HUES64 (cell line): Measurements from ENCODE around the gene IKZF3.

Source experiments
- H3K27ac ChIP-seq: 2 replicates; pipeline ENCODE4 v1.7.0; 2013; ENCODE audit warnings: low read depth, low read length, inconsistent platforms
- H3K27me3 ChIP-seq: 2 replicates; pipeline ENCODE4 v1.6.1; 2013; ENCODE audit warnings: mild to moderate bottlenecking, low read length; ENCODE audit not compliant: insufficient read depth
- H3K36me3 ChIP-seq: 2 replicates; pipeline ENCODE4 v1.6.1; 2013; ENCODE audit warnings: mild to moderate bottlenecking, low read length; ENCODE audit not compliant: insufficient read depth
- H3K4me1 ChIP-seq: 2 replicates; pipeline ENCODE4 v1.6.1; 2013; ENCODE audit warnings: mild to moderate bottlenecking, low read length, moderate library complexity; ENCODE audit not compliant: insufficient read depth
- H3K4me3 ChIP-seq: 2 replicates; pipeline ENCODE4 v1.5.1; 2013; ENCODE audit warnings: mild to moderate bottlenecking, low read length, moderate library complexity
- H3K9ac ChIP-seq: 2 replicates; pipeline ENCODE4 v1.6.1; 2013; ENCODE audit warnings: mild to moderate bottlenecking, low read depth, low read length
- H3K9me3 ChIP-seq: 2 replicates; pipeline ENCODE4 v1.6.1; 2013; ENCODE audit warnings: low read depth, low read length; ENCODE audit not compliant: insufficient read depth
- WGBS: fragments of 150-250, 120-280 bp; methylation state at CpG from one replicate; pipeline ENCODE4 v1.1.7; 2013; ENCODE audit warnings: missing lambda C conversion rate; 5-methylcytosine and 5-hydroxymethylcytosine counted together

The IKZF3 gene

DNA sequence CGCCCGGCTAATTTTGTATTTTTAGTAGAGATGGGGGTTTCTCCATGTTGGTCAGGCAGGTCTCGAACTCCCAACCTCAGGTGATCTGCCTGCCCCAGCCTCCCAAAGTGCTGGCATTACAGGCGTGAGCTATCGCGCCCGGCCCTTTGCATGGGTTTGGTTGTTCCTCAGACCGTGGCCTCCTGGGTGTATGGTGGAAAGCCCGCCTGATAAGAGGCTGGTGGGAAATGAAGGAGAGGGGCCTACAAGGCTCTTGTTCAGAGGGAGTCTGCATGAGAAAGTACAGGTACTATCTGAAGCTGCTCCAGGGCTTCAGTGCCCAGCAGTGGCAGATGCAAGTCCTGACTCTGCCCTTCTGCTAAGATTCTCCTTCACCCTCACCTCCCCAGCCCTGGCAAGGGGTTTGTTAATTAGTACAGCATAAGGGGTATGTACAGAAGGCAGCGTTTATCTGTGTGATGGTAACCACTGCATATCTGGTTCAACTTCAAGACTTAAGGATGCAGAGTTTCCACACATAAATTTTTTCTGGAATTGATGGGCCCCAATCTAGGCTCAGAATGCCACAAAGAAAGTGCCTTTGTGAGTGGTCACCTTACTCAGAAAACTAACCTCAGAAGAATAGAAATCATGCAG is 102.1 kb downstream of the IKZF3 start:
- Histone ChIP-seq H3K36me3 (no peaks in the 10 kb centered on the region), H3K27me3 (peaks cover 10% of the 10 kb centered on the region), H3K27ac (no peak overlapping the region), H3K4me3 (no peak overlapping the region), H3K9me3 (no peaks in the 10 kb centered on the region), H3K9ac (no peak overlapping the region), H3K4me1 (no peaks in the 10 kb centered on the region)
- 97% methylated on average over 10 of the region's 10 CpGs for WGBS

DNA sequence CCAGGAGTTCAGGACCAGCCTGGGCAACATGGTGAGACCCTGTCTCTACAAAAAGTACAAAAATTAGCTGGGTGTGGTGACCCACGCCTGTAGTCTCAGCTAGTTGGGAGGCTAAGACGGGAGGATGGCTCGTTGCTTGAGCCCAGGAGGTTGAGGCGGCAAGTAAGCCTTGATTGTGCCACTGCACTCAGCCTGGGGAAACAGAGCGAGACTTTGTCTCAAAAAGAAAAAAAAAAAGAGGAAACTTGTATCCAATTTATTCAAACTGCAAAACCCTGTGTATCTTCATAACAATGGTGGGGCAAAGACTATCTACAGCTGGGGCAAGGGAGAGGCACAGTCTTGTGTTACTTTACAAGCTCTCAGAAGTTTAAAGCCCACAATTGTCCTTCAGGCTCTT is 104.9 kb downstream of the IKZF3 start:
- H3K9me3 ChIP-seq: no peaks in the 10 kb centered on the region
- H3K4me3 ChIP-seq: no peak overlapping the region
- peaks cover 19% of the 10 kb centered on the region for H3K27me3 ChIP-seq
- no peak overlapping the region for H3K9ac ChIP-seq
- no peaks in the 10 kb centered on the region for H3K36me3 ChIP-seq
- peaks cover 6% of the 10 kb centered on the region; the same call in 1 of the 2 replicates for H3K4me1 ChIP-seq
- H3K27ac ChIP-seq: no peak overlapping the region
- 97% methylated on average over 5 of the region's 5 CpGs for WGBS

DNA sequence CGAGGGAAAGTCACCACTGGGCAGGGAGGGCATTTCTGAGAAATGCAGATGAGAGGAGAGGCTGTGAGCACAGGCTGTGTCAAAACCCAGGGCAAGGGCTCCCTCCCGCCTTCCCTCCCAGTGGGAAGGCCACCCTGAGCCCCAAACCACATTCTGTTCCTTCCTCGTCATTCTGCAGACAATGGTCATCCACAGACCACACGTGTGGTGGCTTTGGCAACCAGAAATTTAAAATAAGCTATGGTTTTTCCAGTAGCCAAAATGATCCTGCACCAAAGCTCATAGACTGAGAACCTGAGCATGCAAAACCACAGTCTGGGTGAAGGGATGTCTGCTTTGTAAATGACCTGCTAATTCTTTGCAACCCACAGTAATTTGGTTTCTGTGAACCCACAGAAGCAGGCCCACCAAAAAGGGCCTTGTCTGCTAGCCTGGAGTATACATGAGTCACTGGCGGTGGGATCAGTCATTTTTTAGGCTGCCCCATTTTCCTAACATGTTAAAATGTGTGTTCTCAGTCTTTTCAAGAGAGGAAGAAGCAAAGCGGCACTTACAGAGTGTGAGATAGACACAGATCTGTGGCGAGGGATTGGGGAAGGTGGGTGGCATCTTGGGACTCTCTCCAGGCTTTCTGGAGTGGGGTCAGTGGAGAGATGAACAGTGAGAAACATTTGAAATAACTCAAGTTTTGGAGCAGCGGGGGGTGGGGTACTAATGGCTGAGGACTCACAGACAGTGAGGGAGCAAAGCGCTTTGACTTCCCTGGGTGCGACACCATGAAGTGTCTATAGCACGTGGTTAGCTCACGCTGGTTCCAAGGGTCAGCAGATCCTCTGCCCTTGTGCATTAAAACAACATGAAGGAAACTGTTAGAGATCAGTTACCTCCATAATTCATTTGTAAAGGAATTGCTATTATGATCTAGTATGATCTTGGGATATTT is 105.9 kb downstream of the IKZF3 start:
- Histone ChIP-seq H3K9ac (no peak overlapping the region), H3K36me3 (no peaks in the 10 kb centered on the region), H3K27ac (no peak overlapping the region), H3K4me1 (peaks cover 6% of the 10 kb centered on the region; the same call in 1 of the 2 replicates), H3K9me3 (no peaks in the 10 kb centered on the region), H3K4me3 (no peak overlapping the region), H3K27me3 (peaks cover 23% of the 10 kb centered on the region)
- 84% methylated on average over 12 of the region's 12 CpGs for WGBS

DNA sequence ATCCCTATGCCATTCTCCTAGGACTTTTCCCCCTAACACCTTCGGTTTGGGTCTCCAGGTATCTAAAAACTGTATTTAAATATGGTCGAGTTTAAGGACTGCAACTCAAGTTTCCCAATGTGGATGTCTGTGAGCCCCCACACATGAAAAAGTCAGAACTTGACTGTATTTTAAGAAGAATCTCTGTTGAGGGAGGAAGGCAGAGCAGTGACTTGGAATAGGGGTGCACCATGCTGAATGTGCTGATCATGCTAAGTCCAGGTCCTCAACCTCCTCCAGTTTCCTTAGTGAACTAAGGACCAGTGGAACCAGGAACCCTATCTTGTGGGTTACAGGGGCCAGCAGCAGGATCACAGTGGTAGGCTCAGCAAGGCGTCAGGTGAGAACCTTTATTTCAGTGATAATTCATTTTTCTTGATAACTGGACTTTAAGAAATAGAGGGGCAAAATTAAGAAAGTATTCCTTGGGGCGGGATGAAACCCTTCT is 106.9 kb downstream of the IKZF3 start:
- Histone ChIP-seq H3K4me3 (no peak overlapping the region), H3K27me3 (peaks cover 26% of the 10 kb centered on the region), H3K9ac (no peak overlapping the region), H3K4me1 (peaks cover 6% of the 10 kb centered on the region), H3K27ac (no peak overlapping the region), H3K36me3 (no peaks in the 10 kb centered on the region), H3K9me3 (no peaks in the 10 kb centered on the region)
- 91% methylated on average over 4 of the region's 4 CpGs for WGBS

DNA sequence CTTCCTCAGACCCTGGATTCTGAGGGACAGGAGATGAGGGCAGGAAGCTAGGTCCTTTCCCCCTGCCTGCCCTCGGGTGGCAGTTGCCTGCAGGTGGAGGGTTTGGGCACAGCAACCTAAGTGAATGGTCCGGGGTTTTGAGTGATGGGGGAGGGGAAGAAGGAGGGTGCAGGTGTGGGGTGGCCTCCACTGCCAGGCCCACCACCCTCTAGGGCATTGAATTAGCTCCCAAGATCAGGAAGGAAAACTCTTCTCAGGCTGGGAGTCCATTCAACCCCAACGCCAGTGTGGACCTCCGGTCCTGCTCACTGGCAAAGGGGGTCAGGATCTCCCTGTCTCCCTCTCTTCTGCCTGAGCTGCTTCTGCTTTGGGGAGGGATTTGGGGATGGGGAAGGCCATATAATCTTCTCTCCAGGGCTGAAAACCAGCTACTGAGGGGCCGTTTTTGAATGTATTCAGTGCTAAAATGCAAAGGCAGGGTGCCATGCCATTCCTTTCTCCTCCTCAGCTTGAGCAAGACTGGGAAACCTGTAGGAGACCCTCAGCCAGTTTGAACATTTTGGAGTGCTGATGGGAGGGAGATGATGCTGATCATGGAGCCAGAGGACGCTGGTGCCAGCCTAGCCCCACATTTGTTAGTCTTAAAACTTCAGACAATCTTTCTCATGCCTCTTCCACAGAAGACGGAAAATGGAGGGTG is 107.6 kb downstream of the IKZF3 start:
- peaks cover 6% of the 10 kb centered on the region for H3K4me1 ChIP-seq
- H3K27ac ChIP-seq: no peak overlapping the region
- WGBS: 67% methylated on average over 6 of the region's 7 CpGs
- H3K9ac ChIP-seq: no peak overlapping the region
- H3K27me3 ChIP-seq: peaks cover 26% of the 10 kb centered on the region
- no peaks in the 10 kb centered on the region for H3K36me3 ChIP-seq
- no peaks in the 10 kb centered on the region for H3K9me3 ChIP-seq
- no peak overlapping the region for H3K4me3 ChIP-seq

DNA sequence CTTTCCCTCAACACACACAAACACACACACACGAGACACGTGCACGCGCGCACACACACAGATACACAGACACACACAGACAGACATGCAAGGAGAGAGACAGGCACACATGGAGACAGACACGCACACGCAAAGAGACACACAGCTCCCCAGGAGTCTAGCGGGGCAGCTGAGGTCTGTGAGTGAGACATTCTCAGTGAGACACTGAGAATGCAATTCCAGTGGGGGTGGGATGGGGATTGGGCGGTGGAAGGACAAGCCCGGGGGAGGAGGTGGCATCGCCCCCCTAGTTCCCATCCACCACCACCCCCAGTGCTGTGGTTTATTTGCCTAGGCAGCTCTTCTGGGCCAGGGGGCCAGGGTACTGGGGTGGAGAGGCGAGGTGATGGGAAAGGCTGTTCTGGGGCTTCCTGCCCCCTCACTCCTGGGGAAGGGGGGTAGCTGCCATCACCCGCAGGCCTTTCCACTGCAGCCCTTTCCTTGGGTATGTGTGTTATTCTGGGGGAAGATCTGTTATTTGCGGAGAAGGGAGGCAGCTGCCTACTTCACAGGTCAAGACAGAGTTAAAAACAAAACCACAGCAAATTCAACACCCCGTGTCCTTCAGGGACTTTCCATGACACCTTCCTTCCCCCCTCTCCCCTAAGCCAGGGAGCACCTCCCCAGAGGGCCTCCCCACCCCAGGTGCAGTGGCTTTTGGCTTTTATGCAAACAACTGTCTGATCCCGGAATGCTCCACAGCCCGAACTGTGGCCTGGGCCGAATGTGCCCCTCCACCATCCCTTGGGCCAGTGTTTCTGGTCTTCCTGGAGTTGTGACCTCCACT is 108.3 kb downstream of the IKZF3 start:
- H3K9me3 ChIP-seq: no peaks in the 10 kb centered on the region
- H3K9ac ChIP-seq: no peak overlapping the region
- H3K4me3 ChIP-seq: 0 out of 2 replicates have a peak overlapping the region, but pooled peaks have one; percentile 68

DNA sequence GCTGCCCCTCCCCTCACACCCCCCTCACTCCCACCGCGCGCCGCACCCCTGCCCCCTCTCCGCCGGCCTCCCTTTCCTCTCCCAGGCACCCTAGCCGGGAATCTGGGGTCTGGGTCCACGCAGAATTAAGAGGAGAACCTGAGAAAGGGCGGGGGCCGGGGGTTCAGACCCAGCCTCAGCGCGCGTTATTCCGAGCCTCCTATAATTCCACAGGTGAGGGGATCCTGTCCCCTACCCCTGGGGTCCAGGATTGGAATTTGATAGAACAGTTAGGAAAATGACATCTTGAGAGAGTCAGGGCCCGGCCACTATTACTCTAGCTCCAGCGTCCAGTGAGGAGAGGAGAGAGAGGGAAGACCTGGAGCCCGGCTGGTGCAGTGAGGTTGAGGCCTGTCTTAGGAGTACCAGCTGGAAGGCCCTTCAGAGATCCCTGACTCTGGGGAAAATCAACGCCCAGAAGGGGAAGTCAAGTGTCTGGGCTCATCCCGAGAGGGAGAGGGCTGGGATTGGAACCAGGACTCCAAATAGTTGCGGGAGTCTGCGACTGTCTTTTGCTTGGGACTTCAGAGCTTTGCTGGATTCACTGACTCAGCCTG is 109.1 kb downstream of the IKZF3 start:
- H3K9me3 ChIP-seq: no peaks in the 10 kb centered on the region
- H3K27ac ChIP-seq: no peak overlapping the region
- H3K9ac ChIP-seq: no peak overlapping the region
- peak overlapping the region; percentile 68 for H3K4me3 ChIP-seq
- no peaks in the 10 kb centered on the region for H3K36me3 ChIP-seq
- WGBS: 24% methylated on average over 21 of the region's 21 CpGs
- H3K27me3 ChIP-seq: peaks cover 26% of the 10 kb centered on the region
- H3K4me1 ChIP-seq: peaks cover 8% of the 10 kb centered on the region

More for the DNA sequence above, 108.3 kb downstream of the IKZF3 start:
- Histone ChIP-seq H3K27me3 (peaks cover 26% of the 10 kb centered on the region), H3K4me1 (peaks cover 6% of the 10 kb centered on the region), H3K36me3 (no peaks in the 10 kb centered on the region), H3K27ac (no peak overlapping the region)
- 64% methylated on average over 15 of the region's 18 CpGs for WGBS

DNA sequence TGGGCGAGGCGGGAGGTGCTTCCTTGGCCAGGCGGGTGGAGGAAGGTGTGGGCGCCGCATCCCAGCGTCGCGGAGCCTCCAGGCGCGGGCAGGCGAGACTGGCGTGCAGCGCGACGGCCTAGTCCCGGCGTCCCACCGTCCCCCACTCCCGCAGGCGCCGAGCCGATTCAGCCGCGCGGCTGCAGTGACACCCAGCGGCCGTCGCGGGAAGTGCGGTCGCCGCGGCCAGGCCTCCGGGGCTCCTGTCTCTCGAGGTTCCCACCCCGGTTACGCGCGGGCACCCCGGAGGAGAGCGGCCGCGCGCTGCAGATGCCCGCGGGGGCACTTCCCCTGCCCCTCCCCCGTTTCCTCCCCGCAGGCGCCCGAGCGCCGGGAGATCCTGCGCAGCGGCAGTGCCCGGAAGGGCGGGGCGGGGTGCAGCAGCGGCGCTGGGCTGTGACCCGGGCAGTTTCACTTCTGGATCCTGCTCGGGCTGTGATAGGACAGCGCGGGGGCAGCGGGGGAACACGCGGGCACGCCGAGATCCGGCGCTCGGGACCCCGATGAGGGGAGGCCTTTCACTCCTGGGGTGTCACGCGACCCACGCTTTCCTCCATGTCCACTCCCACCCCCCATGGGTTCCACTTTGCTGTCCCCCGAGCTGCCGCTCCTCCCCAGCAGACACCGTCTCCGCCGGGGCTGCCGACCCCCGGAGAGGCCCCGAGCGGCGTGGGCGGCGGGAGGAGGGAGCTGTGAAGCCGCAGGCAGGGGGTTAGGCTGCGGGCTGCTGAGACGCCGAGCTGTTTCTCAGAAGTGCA is 109.8 kb downstream of the IKZF3 start:
- Histone ChIP-seq H3K9me3 (no peaks in the 10 kb centered on the region), H3K9ac (peak overlapping the region; percentile 87), H3K27ac (peak overlapping the region; percentile 32; the same call in 1 of the 2 replicates), H3K36me3 (no peaks in the 10 kb centered on the region), H3K4me3 (peak overlapping the region; percentile 68), H3K27me3 (peaks cover 26% of the 10 kb centered on the region), H3K4me1 (peaks cover 13% of the 10 kb centered on the region)
- under 1% methylated on average over 91 of the region's 91 CpGs for WGBS

DNA sequence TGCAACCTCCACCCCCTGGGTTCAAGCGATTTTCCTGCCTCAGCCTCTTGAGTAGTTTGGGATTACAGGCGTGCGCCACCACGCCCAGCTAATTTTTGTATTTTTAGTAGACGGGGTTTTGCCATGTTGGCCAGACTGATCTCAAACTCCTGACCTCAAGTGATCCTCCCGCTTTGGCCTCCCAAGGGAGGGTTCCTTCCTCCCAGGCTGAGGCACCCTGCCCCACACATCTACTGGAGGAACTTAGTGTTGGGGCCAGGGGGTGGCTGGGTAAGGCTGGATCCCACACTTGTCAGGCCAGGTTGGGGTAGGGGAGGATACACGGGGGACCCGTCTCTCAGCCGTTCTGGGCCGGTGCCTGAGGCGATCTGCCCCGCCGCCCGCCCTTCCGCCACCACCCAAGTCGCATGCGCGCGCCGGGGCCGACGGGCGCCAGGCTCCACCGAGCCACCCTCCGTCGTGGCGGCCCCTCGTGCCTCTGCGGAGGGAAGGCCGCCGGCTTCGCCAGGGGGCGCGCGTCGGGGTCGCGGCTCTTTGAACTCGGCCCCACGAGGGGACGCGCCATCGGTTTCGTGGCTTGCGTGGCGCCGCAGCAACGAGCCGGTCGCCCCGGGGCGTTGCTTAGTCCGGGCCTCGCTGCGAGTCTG is 110.5 kb downstream of the IKZF3 start:
- H3K4me1 ChIP-seq: peaks cover 13% of the 10 kb centered on the region
- peak overlapping the region; percentile 68 for H3K4me3 ChIP-seq
- 11% methylated on average over 55 of the region's 55 CpGs for WGBS
- H3K9me3 ChIP-seq: no peaks in the 10 kb centered on the region
- H3K9ac ChIP-seq: peak overlapping the region; percentile 87
- peaks cover 26% of the 10 kb centered on the region for H3K27me3 ChIP-seq
- H3K27ac ChIP-seq: peak overlapping the region; percentile 32; the same call in 1 of the 2 replicates
- no peaks in the 10 kb centered on the region for H3K36me3 ChIP-seq
